Loucy (cell line): ENCODE results near the gene STK40.

Experiments used
- H2AFZ ChIP-seq: fragments of 200-600 bp; sonication (generic); 2 replicates; pipeline ENCODE4 v1.6.0; 2016; ENCODE audit warnings: antibody characterized with exemption, mild to moderate bottlenecking, low read length, moderate library complexity
- H3F3A ChIP-seq: fragments of 200-600 bp; 2 replicates; pipeline ENCODE4 v1.6.0; 2016; ENCODE audit warnings: antibody characterized with exemption, low read depth, mild to moderate bottlenecking
- H3K27me3 ChIP-seq: fragments of 200-600 bp; sonication (generic); 2 replicates; pipeline ENCODE4 v1.6.1; 2014; ENCODE audit warnings: low read length, mild to moderate bottlenecking; ENCODE audit not compliant: insufficient read depth, poor library complexity, severe bottlenecking
- H3K36me3 ChIP-seq: fragments of 200-600 bp; sonication (generic); 2 replicates; pipeline ENCODE4 v1.6.1; 2016; ENCODE audit warnings: low read length; ENCODE audit not compliant: insufficient read depth
- H3K4me1 ChIP-seq: fragments of 200-600 bp; sonication (generic); 2 replicates; pipeline ENCODE4 v1.5.1; 2014; ENCODE audit warnings: low read length, mild to moderate bottlenecking; ENCODE audit not compliant: insufficient read depth, poor library complexity, severe bottlenecking
- H3K4me2 ChIP-seq: fragments of 200-600 bp; sonication (generic); 2 replicates; pipeline ENCODE4 v1.6.0; 2014; ENCODE audit warnings: antibody characterized with exemption, low read length, low read depth, mild to moderate bottlenecking; ENCODE audit not compliant: poor library complexity, severe bottlenecking
- H3K4me3 ChIP-seq: fragments of 200-600 bp; sonication (generic); 2 replicates; pipeline ENCODE4 v1.5.1; 2014; ENCODE audit warnings: low read length, mild to moderate bottlenecking, mixed read lengths; ENCODE audit not compliant: poor library complexity, severe bottlenecking
- H3K79me2 ChIP-seq: fragments of 200-600 bp; sonication (generic); 2 replicates; pipeline ENCODE4 v1.6.1; 2014; ENCODE audit warnings: low read length; ENCODE audit not compliant: insufficient read depth
- H3K9ac ChIP-seq: fragments of 200-600 bp; sonication (generic); 2 replicates; pipeline ENCODE4 v1.6.0; 2014; ENCODE audit warnings: mild to moderate bottlenecking, low read depth, low read length, moderate library complexity; ENCODE audit not compliant: poor library complexity, severe bottlenecking
- H3K9me2 ChIP-seq: fragments of 200-600 bp; sonication (generic); replicated peaks from 2 replicates; pipeline ENCODE4 v1.6.1; 2016; ENCODE audit warnings: low read depth, low read length, mixed read lengths
- H3K9me3 ChIP-seq: fragments of 200-600 bp; sonication (generic); 2 replicates; pipeline ENCODE4 v1.6.1; 2014; ENCODE audit warnings: mild to moderate bottlenecking, antibody characterized with exemption, low read length, low read depth; ENCODE audit not compliant: insufficient read depth
- H4K20me1 ChIP-seq: fragments of 200-600 bp; sonication (generic); 2 replicates; pipeline ENCODE4 v1.6.0; 2014; ENCODE audit warnings: antibody characterized with exemption, low read length, mild to moderate bottlenecking; ENCODE audit not compliant: insufficient read depth, poor library complexity, severe bottlenecking
- CTCF ChIP-seq: fragments of 200-600 bp; sonication (generic); conservative IDR thresholded peaks from 2 replicates; pipeline ENCODE4 v1.5.1; 2014; ENCODE audit warnings: mild to moderate bottlenecking, antibody characterized with exemption, low read length
- EZH2phosphoT487 ChIP-seq: fragments of 200-600 bp; IDR thresholded peaks from 2 replicates; pipeline ENCODE4 v1.6.1; 2018; ENCODE audit warnings: antibody characterized with exemption, mild to moderate bottlenecking, moderate library complexity, borderline replicate concordance

The STK40 gene

DNA sequence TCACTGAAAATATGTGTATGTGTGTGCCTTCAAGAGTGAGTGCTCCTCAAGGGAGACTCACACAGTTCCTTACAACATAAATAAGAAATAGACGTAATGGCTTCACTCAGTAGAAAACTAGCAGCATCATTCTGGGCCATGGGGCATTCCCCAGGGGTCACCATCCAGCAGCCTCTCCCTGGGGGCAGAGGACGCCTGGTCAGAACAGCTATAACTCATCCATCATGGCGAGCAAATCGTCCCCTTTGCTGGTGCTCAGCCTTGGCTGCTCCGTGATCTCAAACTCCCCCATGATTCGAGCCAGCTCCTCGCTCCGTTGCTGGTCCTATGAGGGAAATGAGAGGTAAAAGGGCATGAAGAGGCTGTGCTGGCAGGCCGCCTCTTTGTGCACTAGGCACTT, 32.2 kb upstream of the STK40 start:
- H3F3A ChIP-seq = no peaks in the 10 kb centered on the region
- no peak overlapping the region for H3K4me3 ChIP-seq
- H3K9me2 ChIP-seq = no peaks in the 10 kb centered on the region
- no peak overlapping the region for H3K9ac ChIP-seq
- TF ChIP-seq EZH2phosphoT487 (no peak), CTCF (no peak)
- no peaks in the 10 kb centered on the region for H3K36me3 ChIP-seq
- peaks cover 6% of the 10 kb centered on the region for H3K4me1 ChIP-seq
- H3K27me3 ChIP-seq = no peaks in the 10 kb centered on the region
- no peaks in the 10 kb centered on the region for H4K20me1 ChIP-seq
- no peaks in the 10 kb centered on the region for H3K79me2 ChIP-seq
- H3K4me2 ChIP-seq = no peak overlapping the region
- no peaks in the 10 kb centered on the region for H3K9me3 ChIP-seq
- no peak overlapping the region for H2AFZ ChIP-seq

DNA sequence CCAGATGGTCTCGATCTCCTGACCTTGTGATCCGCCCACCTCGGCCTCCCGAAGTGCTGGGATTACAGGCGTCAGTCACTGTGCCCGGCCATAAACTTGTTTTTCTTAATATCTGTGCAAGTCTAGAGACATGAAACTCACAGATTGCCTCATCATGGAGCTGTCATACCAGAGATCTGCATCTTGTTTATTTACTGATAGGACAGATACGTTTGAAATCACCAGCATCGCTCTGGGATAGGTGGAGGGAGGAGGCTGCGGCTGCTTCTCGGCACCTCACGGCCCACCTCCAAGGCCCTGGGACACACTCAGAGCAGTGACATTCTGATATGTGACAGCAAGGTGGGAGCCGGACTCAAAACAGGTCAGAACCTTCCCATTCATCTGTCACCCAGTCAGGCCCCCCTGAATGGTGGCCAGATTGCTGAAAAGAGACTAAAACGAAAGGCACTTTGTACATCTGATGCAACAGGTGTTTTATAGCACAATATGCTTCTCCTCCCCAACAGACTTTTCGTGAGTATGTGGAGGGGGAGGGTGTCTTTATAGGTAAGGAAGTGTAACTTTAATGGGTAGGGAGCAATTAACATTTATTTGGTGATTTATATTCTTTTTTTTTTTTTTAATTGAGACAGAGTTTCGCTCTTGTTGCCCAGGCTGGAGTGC, 30.1 kb upstream of the STK40 start:
- TF ChIP-seq CTCF (no peak), EZH2phosphoT487 (no peak)
- H3K9me3 ChIP-seq = no peaks in the 10 kb centered on the region
- peaks cover 4% of the 10 kb centered on the region; the same call in 1 of the 2 replicates for H3F3A ChIP-seq
- no peak overlapping the region for H3K4me2 ChIP-seq
- H3K79me2 ChIP-seq = no peaks in the 10 kb centered on the region
- no peaks in the 10 kb centered on the region for H3K27me3 ChIP-seq
- H3K4me3 ChIP-seq = no peak overlapping the region
- no peaks in the 10 kb centered on the region for H3K36me3 ChIP-seq
- H2AFZ ChIP-seq = no peak overlapping the region
- H3K4me1 ChIP-seq = peaks cover 12% of the 10 kb centered on the region
- H4K20me1 ChIP-seq = no peaks in the 10 kb centered on the region
- H3K9me2 ChIP-seq = no peaks in the 10 kb centered on the region
- no peak overlapping the region for H3K9ac ChIP-seq

- H4K20me1 ChIP-seq = no peaks in the 10 kb centered on the region
- TF ChIP-seq CTCF (no peak), EZH2phosphoT487 (no peak)
- H3F3A ChIP-seq = peaks cover 4% of the 10 kb centered on the region; the same call in 1 of the 2 replicates
- H3K4me3 ChIP-seq = no peak overlapping the region
- H3K4me1 ChIP-seq = peaks cover 6% of the 10 kb centered on the region
- H3K9me2 ChIP-seq = no peaks in the 10 kb centered on the region
- no peaks in the 10 kb centered on the region for H3K9me3 ChIP-seq
- H3K9ac ChIP-seq = no peak overlapping the region
- no peaks in the 10 kb centered on the region for H3K79me2 ChIP-seq
- no peaks in the 10 kb centered on the region for H3K27me3 ChIP-seq
- H3K4me2 ChIP-seq = no peak overlapping the region
- H2AFZ ChIP-seq = no peak overlapping the region
- no peaks in the 10 kb centered on the region for H3K36me3 ChIP-seq
Measured at GRCh38 chr1:36414384-36414783, 28.7 kb upstream of the STK40 start.
